Measurements from ENCODE around the gene FOXD4.
"Not testable (repeated sequence)": the region's sequence is repeated elsewhere in the genome, so short reads cannot be mapped to it uniquely, and the experiment has no call there.

DNA sequence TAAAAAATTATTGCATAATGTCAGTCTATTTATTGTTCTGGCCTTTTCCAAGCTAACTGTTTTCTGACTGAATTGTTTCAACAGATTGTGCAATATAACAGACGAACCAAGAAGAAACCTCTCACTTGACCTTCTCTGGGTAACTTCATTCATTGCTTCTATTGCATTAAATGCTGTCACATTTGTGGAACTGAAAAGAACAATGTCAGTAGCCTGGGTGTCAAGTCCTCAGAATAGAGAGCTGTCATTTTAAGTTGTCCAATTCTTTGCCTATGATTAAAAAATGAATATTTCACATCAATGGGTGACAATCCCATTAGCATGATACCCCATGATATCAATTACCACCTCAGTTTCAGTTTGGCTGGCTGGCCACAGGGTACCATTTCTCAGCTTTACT lies 41.7 kb upstream of the FOXD4 start:
- TF ChIP-seq SPI1, POLR2A, POU2F2, TAF1, POLR2AphosphoS5 (IDR thresholded peaks at IDR 0.05; ENCODE audit: low read depth, low read length): not testable (repeated sequence)
